NK-92 (cell line): ENCODE measurements around the gene HTRA2.

ENCODE experiments used
- DNase-seq: peaks from one replicate; lab custom pipeline; 2025; ENCODE audit not compliant: unreplicated experiment; lab: John Stamatoyannopoulos, UW

HTRA2 gene

GRCh38 chr2:74515271-74515980 is 14.3 kb upstream of the HTRA2 start:
- no peak for DNase-seq

DNA sequence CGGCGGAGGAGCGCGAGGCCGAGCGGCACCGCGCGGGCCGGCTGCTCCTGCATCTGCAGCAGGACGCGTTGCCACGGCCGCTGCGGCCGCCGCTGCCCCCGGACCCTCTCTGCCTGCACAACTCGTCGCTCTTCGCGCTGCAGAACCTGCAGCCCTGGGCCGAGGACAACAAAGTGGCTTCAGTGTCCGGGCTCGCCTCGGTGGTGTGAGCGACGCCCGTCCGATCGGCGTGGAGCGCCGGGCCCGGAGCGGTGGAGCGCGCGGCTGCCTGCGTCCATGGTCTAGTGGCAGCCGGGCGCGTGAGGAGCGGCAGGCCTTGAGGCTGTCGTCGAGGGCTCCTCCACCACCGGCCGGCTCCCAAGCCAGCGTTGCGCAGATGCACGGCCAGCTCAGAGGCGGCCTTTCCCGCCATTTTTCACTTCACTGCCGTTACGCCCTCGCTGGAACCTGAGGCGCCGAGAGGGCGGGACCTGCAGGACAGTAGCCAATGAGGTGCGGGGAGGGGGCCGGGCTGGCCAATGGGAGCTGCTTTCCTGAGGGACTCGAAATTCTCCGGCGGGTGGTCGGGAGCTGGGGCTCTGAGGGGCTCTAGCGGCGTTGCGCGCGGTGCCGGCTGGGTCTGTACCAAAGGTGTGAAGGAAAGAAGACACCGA is 13.6 kb upstream of the HTRA2 start:
- DNase-seq = no peak

GRCh38 chr2:74516650-74517049 is 13.1 kb upstream of the HTRA2 start:
- no peak for DNase-seq

DNA sequence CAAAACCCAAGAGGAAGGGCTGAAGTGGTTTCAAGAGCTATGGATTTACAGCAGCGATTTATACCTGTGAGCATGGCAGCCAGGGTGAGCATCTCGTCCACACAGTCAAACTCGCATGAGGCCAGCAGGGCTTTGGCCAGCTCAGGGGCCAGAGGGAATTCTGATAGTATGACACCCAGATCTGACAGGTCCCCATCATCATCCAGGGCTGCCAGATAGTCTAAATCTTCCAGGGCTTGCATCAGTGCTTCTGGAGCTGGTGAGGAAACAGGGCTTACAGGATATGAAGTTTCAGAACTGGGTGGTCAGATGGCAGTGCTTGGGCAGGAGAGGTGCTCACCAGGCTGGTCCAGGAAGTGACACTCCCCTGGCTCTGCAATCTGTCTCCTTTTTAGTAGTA is 7.2 kb upstream of the HTRA2 start:
- DNase-seq = no peak

- no peak for DNase-seq
Measured at GRCh38 chr2:74524005-74524404, 5.7 kb upstream of the HTRA2 start.

- no peak for DNase-seq
Measured at GRCh38 chr2:74524955-74525716, 4.6 kb upstream of the HTRA2 start.

DNA sequence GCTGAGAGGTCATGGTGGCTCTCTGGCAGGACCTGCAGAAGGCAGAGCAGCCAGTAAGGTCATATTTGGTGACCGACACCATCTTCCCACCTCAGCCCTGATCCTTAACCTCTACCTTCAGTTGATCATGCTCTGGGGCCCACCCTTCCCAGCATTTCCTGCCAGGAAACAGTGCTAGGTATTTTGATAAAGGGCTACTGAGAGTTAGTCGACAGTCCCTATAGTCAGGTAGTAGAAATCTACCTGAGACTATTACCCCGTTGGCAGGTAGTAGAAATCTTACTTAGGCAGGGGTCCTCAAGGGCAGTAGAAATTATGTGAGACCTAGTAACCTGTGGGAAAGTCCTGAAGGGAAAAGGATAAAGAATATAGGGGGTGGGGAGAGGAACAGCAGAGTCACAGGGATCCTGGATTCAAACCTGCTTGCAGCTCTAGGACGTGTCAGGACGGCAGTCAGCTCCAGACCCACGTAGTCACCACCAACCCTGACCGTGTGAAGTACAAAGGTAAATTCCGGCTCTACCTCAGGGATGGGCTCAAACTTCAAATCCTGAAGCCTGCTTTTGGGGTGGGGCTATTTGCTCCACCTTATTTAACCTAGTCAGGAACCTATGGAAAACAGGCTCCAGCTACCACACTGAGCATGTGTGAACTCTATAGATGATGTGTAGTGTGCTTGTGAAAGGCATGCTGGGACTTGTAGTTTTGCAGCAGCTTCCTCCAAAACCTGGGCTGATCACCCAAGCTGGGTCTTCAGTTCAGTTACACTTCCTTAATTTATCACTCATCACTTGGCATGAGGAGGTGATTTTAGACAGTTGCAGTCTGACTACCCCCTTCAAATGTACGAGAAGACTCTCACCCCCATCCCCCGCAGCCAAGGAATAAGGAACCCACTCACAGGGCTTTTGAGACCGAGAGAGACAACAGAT is 3.8 kb upstream of the HTRA2 start, which contains the start of gene DQX1:
Gene DQX1 (minus strand): TSS at position 515 of the 932 bp plus-strand sequence. CDS start 502 bp downstream, at position 13.
- DNase-seq = no peak

DNA sequence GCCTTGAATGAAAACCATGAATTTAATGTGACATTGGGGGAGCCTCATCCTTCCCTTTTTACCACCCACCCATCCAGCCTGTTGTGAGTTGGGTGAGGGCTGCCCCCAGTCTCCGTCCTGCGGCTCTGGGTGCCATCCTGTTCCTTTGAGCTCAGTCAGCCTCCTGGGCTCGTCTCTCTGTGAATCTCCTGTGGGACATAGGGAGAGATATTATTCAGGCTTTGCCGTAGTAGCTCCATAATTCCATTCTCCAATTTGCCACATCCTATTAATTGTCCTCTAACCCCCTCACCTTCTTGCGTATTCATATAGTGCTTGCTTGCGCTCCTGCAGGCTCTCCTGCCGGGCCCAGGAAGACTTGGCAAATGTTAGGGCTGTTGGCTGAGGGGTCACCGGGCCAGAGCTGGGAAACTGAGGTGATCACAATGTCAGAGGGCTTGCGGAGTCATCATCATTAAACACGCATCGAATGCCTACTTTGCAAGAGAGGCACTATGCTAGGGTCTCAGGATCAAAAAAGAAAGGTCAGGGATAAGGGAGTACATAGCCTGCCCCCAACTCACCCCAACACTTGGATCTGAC is 3.0 kb upstream of the HTRA2 start:
- no peak for DNase-seq

DNA sequence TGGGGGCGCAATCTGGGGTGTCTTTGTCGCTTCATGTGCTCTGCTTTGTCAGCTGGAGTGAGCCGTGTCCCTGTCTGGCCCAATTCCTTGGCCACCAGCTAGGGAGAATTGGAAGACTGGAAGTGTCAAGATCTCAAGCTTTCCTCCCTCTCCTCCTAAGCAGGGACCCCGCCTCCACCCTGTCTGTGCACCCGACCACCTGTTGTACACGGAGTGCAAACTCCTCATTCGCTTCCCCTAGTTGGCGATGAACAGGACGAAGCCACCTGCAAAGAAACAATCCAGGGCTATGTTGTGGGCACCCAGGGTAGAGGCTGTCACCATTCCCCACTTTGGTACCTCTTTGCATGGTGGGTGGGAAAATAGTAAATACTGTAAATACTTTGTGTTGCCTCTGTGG is 2.0 kb upstream of the HTRA2 start:
- no peak for DNase-seq

- DNase-seq = no peak
Measured at GRCh38 chr2:74528600-74529356, 955 bp upstream of the HTRA2 start.

- no peak for DNase-seq
Measured at GRCh38 chr2:74530239-74531187, 780 bp downstream of the HTRA2 start.

- no peak for DNase-seq
Measured at GRCh38 chr2:74531666-74532065, 1.9 kb downstream of the HTRA2 start.

GRCh38 chr2:74532222-74532621 is 2.5 kb downstream of the HTRA2 start:
- DNase-seq = no peak

DNA sequence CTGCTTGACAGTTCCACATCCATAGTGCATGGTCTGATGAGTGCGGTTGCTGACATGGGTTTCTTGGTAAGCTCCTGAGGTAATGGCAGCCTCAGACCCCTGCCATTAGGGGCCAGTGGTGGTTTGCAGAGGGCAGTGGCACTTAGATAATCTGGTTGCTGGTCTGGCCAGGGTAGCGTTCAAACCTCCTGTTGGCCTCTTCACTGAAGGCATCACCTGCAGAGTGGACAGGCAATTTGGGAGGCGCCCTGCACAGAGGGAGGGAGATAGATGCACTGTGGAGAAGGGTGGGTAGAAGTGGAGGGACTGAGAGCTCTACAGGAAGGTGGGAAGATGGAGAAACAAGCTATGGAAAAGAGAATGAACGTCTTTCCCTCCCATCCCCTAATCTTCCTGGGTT is 3.7 kb downstream of the HTRA2 start:
- no peak for DNase-seq

DNA sequence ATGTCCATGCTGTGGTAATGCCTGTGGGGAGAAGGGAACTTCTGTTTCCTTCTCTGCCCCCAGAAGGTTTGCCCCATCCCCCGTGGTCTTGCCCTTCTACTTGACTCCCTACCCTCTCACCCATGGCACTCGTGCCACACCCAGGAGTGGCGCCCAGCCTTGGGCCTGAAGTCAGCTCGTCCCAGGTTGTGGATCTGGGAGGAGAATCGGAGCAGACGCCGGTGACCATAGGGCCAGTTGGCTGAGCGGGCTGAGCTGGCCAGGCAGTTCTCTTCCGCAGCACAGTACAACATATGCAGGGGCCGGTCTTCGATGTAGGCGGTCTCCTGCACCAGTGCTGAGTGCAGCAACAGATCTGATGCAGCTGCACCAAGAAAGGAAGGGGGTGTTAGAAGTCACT is 4.7 kb downstream of the HTRA2 start:
- no peak for DNase-seq

GRCh38 chr2:74535440-74535965 is 5.8 kb downstream of the HTRA2 start:
- no peak for DNase-seq

GRCh38 chr2:74536166-74536950 is 6.6 kb downstream of the HTRA2 start:
- DNase-seq = no peak

- no peak for DNase-seq
Measured at GRCh38 chr2:74537140-74537539, 7.4 kb downstream of the HTRA2 start.
